H9 (cell line): Measurements from ENCODE around the gene AQP12A. TPM values are rescaled to one million over a fixed set of nuclear protein-coding genes. Genes with fewer than 3 reads are reported as not detected.

Experiments used
- DNase-seq: peaks from one replicate; pipeline ENCODE4 v3.0.0-alpha.2; 2017
- H2AFZ ChIP-seq: one replicate; pipeline ENCODE4 v1.6.1; 2013; ENCODE audit warnings: mild to moderate bottlenecking, low read length, control low read depth, moderate library complexity
- H2AK5ac ChIP-seq: 2 replicates; pipeline ENCODE4 v1.6.1; 2013; ENCODE audit warnings: low read length, control low read depth, mixed read lengths; ENCODE audit not compliant: insufficient read length
- H2BK120ac ChIP-seq: one replicate; pipeline ENCODE4 v1.6.1; 2013; ENCODE audit warnings: low read depth, mild to moderate bottlenecking, low read length, control low read depth, inconsistent platforms; ENCODE audit not compliant: poor library complexity, severe bottlenecking
- H2BK12ac ChIP-seq: 2 replicates; pipeline ENCODE4 v1.6.1; 2013; ENCODE audit warnings: low read length, control low read depth, mixed read lengths, low read depth; ENCODE audit not compliant: insufficient read length
- H2BK15ac ChIP-seq: 2 replicates; pipeline ENCODE4 v1.6.1; 2013; ENCODE audit warnings: low read depth, low read length, control low read depth
- H2BK20ac ChIP-seq: one replicate; pipeline ENCODE4 v1.6.1; 2013; ENCODE audit warnings: low read depth, mild to moderate bottlenecking, low read length, control low read depth, inconsistent platforms; ENCODE audit not compliant: poor library complexity, severe bottlenecking
- H2BK5ac ChIP-seq: 2 replicates; pipeline ENCODE4 v1.6.1; 2013; ENCODE audit warnings: low read length, control low read depth, mixed read lengths; ENCODE audit not compliant: insufficient read length
- H3K14ac ChIP-seq: 2 replicates; pipeline ENCODE4 v1.6.1; 2013; ENCODE audit warnings: low read length, control low read depth; ENCODE audit not compliant: insufficient read depth
- H3K18ac ChIP-seq: 2 replicates; pipeline ENCODE4 v1.6.1; 2013; ENCODE audit warnings: low read depth, mild to moderate bottlenecking, mixed read lengths, low read length, control low read depth; ENCODE audit not compliant: insufficient read length
- H3K23ac ChIP-seq: 2 replicates; pipeline ENCODE4 v1.6.1; 2013; ENCODE audit warnings: low read length, control low read depth, mixed read lengths, low read depth; ENCODE audit not compliant: insufficient read length
- H3K23me2 ChIP-seq: 2 replicates; pipeline ENCODE4 v1.6.1; 2013; ENCODE audit warnings: low read depth, mild to moderate bottlenecking, mixed read lengths, low read length, control low read depth; ENCODE audit not compliant: insufficient read length, poor library complexity, severe bottlenecking
- H3K27ac ChIP-seq: 2 replicates; pipeline ENCODE4 v1.5.1; 2013; ENCODE audit warnings: low read length, control low read depth, mixed read lengths, low read depth; ENCODE audit not compliant: insufficient read length
- H3K27me3 ChIP-seq: 2 replicates; pipeline ENCODE4 v1.6.1; 2013; ENCODE audit warnings: low read length, control low read depth, inconsistent platforms; ENCODE audit not compliant: insufficient read depth
- H3K4ac ChIP-seq: 2 replicates; pipeline ENCODE4 v1.6.1; 2013; ENCODE audit warnings: low read depth, mild to moderate bottlenecking, control low read depth, inconsistent platforms, low read length, moderate library complexity
- H3K4me1 ChIP-seq: 2 replicates; pipeline ENCODE4 v1.6.1; 2013; ENCODE audit warnings: low read length, control low read depth, inconsistent platforms; ENCODE audit not compliant: insufficient read depth
- H3K4me2 ChIP-seq: 2 replicates; pipeline ENCODE4 v1.6.1; 2013; ENCODE audit warnings: low read length, control low read depth, mixed read lengths; ENCODE audit not compliant: insufficient read length, insufficient read depth
- H3K56ac ChIP-seq: 2 replicates; pipeline ENCODE4 v1.6.1; 2013; ENCODE audit warnings: low read depth, mild to moderate bottlenecking, mixed read lengths, low read length, control low read depth; ENCODE audit not compliant: insufficient read length
- H3K79me1 ChIP-seq: 2 replicates; pipeline ENCODE4 v1.6.1; 2013; ENCODE audit warnings: low read depth, mild to moderate bottlenecking, moderate library complexity, low read length, control low read depth, inconsistent platforms; ENCODE audit not compliant: insufficient read depth, poor library complexity, severe bottlenecking
- H3K79me2 ChIP-seq: 2 replicates; pipeline ENCODE4 v1.6.1; 2013; ENCODE audit warnings: low read length, control low read depth, inconsistent platforms; ENCODE audit not compliant: insufficient read depth
- H3K9ac ChIP-seq: 2 replicates; pipeline ENCODE4 v1.6.1; 2013; ENCODE audit warnings: low read length, control low read depth, mixed read lengths; ENCODE audit not compliant: insufficient read length; ENCODE audit errors: extremely low read depth
- H3K9me3 ChIP-seq: one replicate; pipeline ENCODE4 v1.6.1; 2013; ENCODE audit warnings: low read depth, low read length, inconsistent platforms; ENCODE audit not compliant: control insufficient read depth
- H3T11ph ChIP-seq: one replicate; pipeline ENCODE4 v1.6.1; 2013; ENCODE audit warnings: mild to moderate bottlenecking, low read length, control low read depth, inconsistent platforms
- H4K20me1 ChIP-seq: one replicate; pipeline ENCODE4 v1.6.1; 2013; ENCODE audit not compliant: control insufficient read depth, insufficient read length, insufficient read depth
- H4K5ac ChIP-seq: 2 replicates; pipeline ENCODE4 v1.6.1; 2013; ENCODE audit warnings: low read depth, mild to moderate bottlenecking, mixed read lengths, low read length, control low read depth; ENCODE audit not compliant: insufficient read length
- H4K8ac ChIP-seq: replicated peaks from 2 replicates; pipeline ENCODE4 v1.6.1; 2013; ENCODE audit warnings: low read length, control low read depth, mixed read lengths, low read depth; ENCODE audit not compliant: insufficient read length
- H4K91ac ChIP-seq: 2 replicates; pipeline ENCODE4 v1.6.1; 2013; ENCODE audit warnings: low read depth, mild to moderate bottlenecking, moderate library complexity, mixed read lengths, low read length, control low read depth; ENCODE audit not compliant: insufficient read length
- H3K27ac Mint-ChIP-seq, 3 experiments: 2 replicates in 2 of 3; 3 replicates in 1 of 3; pipeline ENCODE4 v1.8.0; 2020 to 2021; ENCODE audit warnings: mixed read lengths in 3 of 3, mild to moderate bottlenecking in 1 of 3, moderate library complexity in 1 of 3
- H3K27me3 Mint-ChIP-seq: 2 replicates; pipeline ENCODE4 v1.8.0; 2021; ENCODE audit warnings: low read depth, mild to moderate bottlenecking, moderate library complexity, mixed read lengths
- H3K36me3 Mint-ChIP-seq, 3 experiments: 2 replicates in 2 of 3; 3 replicates in 1 of 3; pipeline ENCODE4 v1.8.0; 2020 to 2021; ENCODE audit warnings: low read depth in 3 of 3, mixed read lengths in 3 of 3; ENCODE audit not compliant: insufficient read depth in 1 of 3
- H3K4me1 Mint-ChIP-seq, 2 experiments: 2 replicates each; pipeline ENCODE4 v1.8.0; 2020; ENCODE audit warnings: mixed read lengths in 2 of 2
- H3K4me3 Mint-ChIP-seq, 2 experiments: 2 replicates in 1 of 2; 3 replicates in 1 of 2; pipeline ENCODE4 v1.8.0; 2020 to 2021; ENCODE audit warnings: mild to moderate bottlenecking in 2 of 2, mixed read lengths in 2 of 2, moderate library complexity in 1 of 2
- H3K9me3 Mint-ChIP-seq, 2 experiments: 2 replicates in 1 of 2; 3 replicates in 1 of 2; pipeline ENCODE4 v1.8.0; 2020; ENCODE audit warnings: mild to moderate bottlenecking in 2 of 2, mixed read lengths in 2 of 2, moderate library complexity in 1 of 2
- CTCF ChIP-seq: fragments of 200-600 bp; sonication (generic); conservative IDR thresholded peaks from 3 replicates; pipeline ENCODE4 v1.8.0; 2021; ENCODE audit warnings: antibody characterized with exemption, mild to moderate bottlenecking
- WGBS: extraction: QIAGEN DNeasy Blood & Tissue Kit; methylation state at CpG from one replicate; pipeline ENCODE4 v1.1.7; 2013; ENCODE audit warnings: missing lambda C conversion rate, low lambda C conversion rate, mixed read lengths; ENCODE audit not compliant: insufficient read length; ENCODE audit errors: extremely low coverage; 5-methylcytosine and 5-hydroxymethylcytosine counted together
- total RNA-seq: library from RNA; stranded (reverse); gene quantifications from 2 replicates; pipeline ENCODE4 v1.2.1, GENCODE V29; 2021

The AQP12A gene
- total RNA-seq, 1 experiment from 2014 or later = not detected

DNA sequence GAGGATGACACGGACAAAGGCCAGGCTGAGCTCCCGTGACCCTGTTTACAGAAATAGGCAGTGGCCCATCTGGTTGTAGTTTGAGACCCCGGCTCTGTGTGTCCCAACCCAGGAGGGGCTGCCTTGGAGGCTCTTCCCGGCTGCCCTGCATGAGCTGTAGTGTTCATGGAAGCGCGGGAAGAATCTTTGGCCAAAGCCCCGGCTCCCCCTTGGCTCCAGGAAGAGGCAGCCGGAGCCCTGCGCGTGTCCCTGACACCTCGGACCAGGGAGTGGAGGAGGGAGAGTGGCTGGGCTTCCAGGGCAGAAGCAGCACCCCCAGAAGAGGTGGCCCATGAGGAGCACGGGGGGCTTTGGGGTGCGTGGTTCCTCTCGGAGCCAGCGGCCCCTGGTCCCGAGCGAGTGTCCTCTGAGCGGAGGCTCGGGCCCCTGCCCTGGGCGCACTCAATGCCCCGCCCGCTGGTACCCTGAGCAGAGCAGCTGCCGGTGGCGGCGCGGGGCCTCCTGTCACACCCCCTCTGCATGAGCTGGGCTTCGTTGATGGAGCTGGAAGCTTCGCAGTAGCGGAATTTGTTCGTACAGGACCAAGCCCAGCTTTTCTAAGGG is 44.7 kb upstream of the AQP12A start:
- H3K79me1 ChIP-seq = no peaks in the 10 kb centered on the region
- H3K4ac ChIP-seq = no peak overlapping the region
- WGBS = no CpG with 5 or more reads among the region's 30 CpGs
- H3K56ac ChIP-seq = no peak overlapping the region
- H3K9me3 ChIP-seq = no peaks in the 10 kb centered on the region
- peaks cover 4% of the 10 kb centered on the region in 2 experiments; a peak in 3 of 5 replicates for H3K9me3 Mint-ChIP-seq
- no peak overlapping the region for H2AK5ac ChIP-seq
- peaks cover 52% of the 10 kb centered on the region for H3K27me3 Mint-ChIP-seq
- H3K18ac ChIP-seq = no peak overlapping the region
- no peaks in the 10 kb centered on the region for H3K4me1 ChIP-seq
- no peak overlapping the region for H3T11ph ChIP-seq
- no peak overlapping the region for H3K27ac Mint-ChIP-seq
- H2BK15ac ChIP-seq = no peak overlapping the region
- TF ChIP-seq CTCF = no peak
- H3K4me3 Mint-ChIP-seq = no peak overlapping the region
- H2BK5ac ChIP-seq = no peak overlapping the region
- no peaks in the 10 kb centered on the region for H3K23me2 ChIP-seq
- H4K91ac ChIP-seq = no peak overlapping the region
- H3K27ac ChIP-seq = no peak overlapping the region
- peak; percentile 26 for DNase-seq
- no peaks in the 10 kb centered on the region; a peak in 2 of 7 replicates for H3K36me3 Mint-ChIP-seq
- no peak overlapping the region for H3K14ac ChIP-seq
- H2BK12ac ChIP-seq = no peak overlapping the region
- no peak overlapping the region for H2BK120ac ChIP-seq
- no peak overlapping the region for H4K8ac ChIP-seq
- no peaks in the 10 kb centered on the region for H3K79me2 ChIP-seq
- H4K20me1 ChIP-seq = no peaks in the 10 kb centered on the region
- H4K5ac ChIP-seq = no peak overlapping the region
- H3K9ac ChIP-seq = no peak overlapping the region
- no peak overlapping the region for H3K4me2 ChIP-seq
- H2AFZ ChIP-seq = no peak overlapping the region
- peaks cover 9 to 17% of the 10 kb centered on the region in 2 experiments for H3K4me1 Mint-ChIP-seq
- H3K23ac ChIP-seq = no peak overlapping the region
- H2BK20ac ChIP-seq = no peak overlapping the region
- no peaks in the 10 kb centered on the region for H3K27me3 ChIP-seq
